GM19240 (cell line): ENCODE measurements around the gene KCNQ1.

Source experiments
- DNase-seq: peaks from one replicate; pipeline ENCODE4 v3.0.0; 2011; ENCODE audit warnings: low spot score; ENCODE audit not compliant: insufficient read length

KCNQ1 gene

GRCh38 chr11:2677127-2677526 lies 232.3 kb downstream of the KCNQ1 start:
- no peak for DNase-seq

- no peak for DNase-seq
Measured at GRCh38 chr11:2678396-2678795, 233.6 kb downstream of the KCNQ1 start.

GRCh38 chr11:2679011-2679676 lies 234.3 kb downstream of the KCNQ1 start:
- DNase-seq = no peak

- DNase-seq = no peak
Measured at GRCh38 chr11:2681408-2682145, 236.8 kb downstream of the KCNQ1 start.

GRCh38 chr11:2683806-2684205 lies 239.0 kb downstream of the KCNQ1 start:
- no peak for DNase-seq

GRCh38 chr11:2684581-2684980 lies 239.8 kb downstream of the KCNQ1 start:
- DNase-seq = no peak

GRCh38 chr11:2685051-2685450 lies 240.2 kb downstream of the KCNQ1 start:
- no peak for DNase-seq

GRCh38 chr11:2685566-2686359 lies 241.0 kb downstream of the KCNQ1 start:
- DNase-seq = no peak

- no peak for DNase-seq
Measured at GRCh38 chr11:2686360-2687222, 241.8 kb downstream of the KCNQ1 start.

- no peak for DNase-seq
Measured at GRCh38 chr11:2687223-2687530, 242.4 kb downstream of the KCNQ1 start.

- no peak for DNase-seq
Measured at GRCh38 chr11:2687782-2688191, 243.0 kb downstream of the KCNQ1 start.

GRCh38 chr11:2688381-2689231 lies 243.8 kb downstream of the KCNQ1 start:
- DNase-seq = no peak

GRCh38 chr11:2689651-2690575 lies 245.1 kb downstream of the KCNQ1 start:
- no peak for DNase-seq

GRCh38 chr11:2690596-2691354 lies 246.0 kb downstream of the KCNQ1 start:
- no peak for DNase-seq

GRCh38 chr11:2691355-2691761 lies 246.6 kb downstream of the KCNQ1 start:
- no peak for DNase-seq

- DNase-seq = no peak
Measured at GRCh38 chr11:2691991-2692875, 247.4 kb downstream of the KCNQ1 start.
